Measurements from ENCODE around the gene HGS.

The HGS gene

GRCh38 chr17:81733507-81734404, 49.9 kb downstream of the HGS start:
- TF ChIP-seq CTCF (IDR thresholded peaks at IDR 0.05; ENCODE audit: insufficient read depth, low read length, poor library complexity, severe bottlenecking) = peak; percentile 93
- no peak for DNase-seq (ENCODE audit: extremely low read depth, insufficient read length)
- Histone ChIP-seq H3K36me3 (ENCODE audit: control insufficient read depth, insufficient read depth, low read length) (no peaks in the 10 kb centered on the region), H3K27me3 (replicated peaks; ENCODE audit: control insufficient read depth, insufficient read depth, low read length) (peaks cover 1% of the 10 kb centered on the region; the same call in 1 of the 2 replicates), H3K4me3 (replicated peaks; ENCODE audit: low read depth, low read length) (no peak overlapping the region)

- no peak for TF ChIP-seq CTCF (IDR thresholded peaks at IDR 0.05; ENCODE audit: insufficient read depth, low read length, poor library complexity, severe bottlenecking)
- Histone ChIP-seq H3K4me3 (replicated peaks; ENCODE audit: low read depth, low read length) (no peak overlapping the region), H3K27me3 (replicated peaks; ENCODE audit: control insufficient read depth, insufficient read depth, low read length) (peaks cover 1% of the 10 kb centered on the region; the same call in 1 of the 2 replicates), H3K36me3 (ENCODE audit: control insufficient read depth, insufficient read depth, low read length) (no peaks in the 10 kb centered on the region)
- no peak for DNase-seq (ENCODE audit: extremely low read depth, insufficient read length)
These were observed 50.8 kb downstream of the HGS start for GRCh38 chr17:81734405-81735263.

GRCh38 chr17:81735264-81736102, 51.7 kb downstream of the HGS start:
- DNase-seq (ENCODE audit: extremely low read depth, insufficient read length) = no peak
- no peak for TF ChIP-seq CTCF (IDR thresholded peaks at IDR 0.05; ENCODE audit: insufficient read depth, low read length, poor library complexity, severe bottlenecking)
- Histone ChIP-seq H3K27me3 (replicated peaks; ENCODE audit: control insufficient read depth, insufficient read depth, low read length) (peaks cover 1% of the 10 kb centered on the region; the same call in 1 of the 2 replicates), H3K36me3 (ENCODE audit: control insufficient read depth, insufficient read depth, low read length) (no peaks in the 10 kb centered on the region), H3K4me3 (replicated peaks; ENCODE audit: low read depth, low read length) (peak overlapping the region; percentile 39)

GRCh38 chr17:81737947-81738800, 54.4 kb downstream of the HGS start:
- DNase-seq (ENCODE audit: extremely low read depth, insufficient read length) = no peak
- H3K4me3 ChIP-seq (replicated peaks; ENCODE audit: low read depth, low read length) = no peak overlapping the region
- H3K36me3 ChIP-seq (ENCODE audit: control insufficient read depth, insufficient read depth, low read length) = no peaks in the 10 kb centered on the region
- no peaks in the 10 kb centered on the region; the same call in 1 of the 2 replicates for H3K27me3 ChIP-seq (replicated peaks; ENCODE audit: control insufficient read depth, insufficient read depth, low read length)
- TF ChIP-seq CTCF (IDR thresholded peaks at IDR 0.05; ENCODE audit: insufficient read depth, low read length, poor library complexity, severe bottlenecking) = no peak
